Karpas-422 (cell line): ENCODE results near the gene SHISA8. TPM values are rescaled to one million over a fixed set of nuclear protein-coding genes. Genes with fewer than 3 reads are reported as not detected.

Experiments
- DNase-seq: peaks from one replicate; pipeline ENCODE4 v3.0.0-alpha.2; 2015
- H2AFZ ChIP-seq: fragments of 200-600 bp; sonication (generic); 2 replicates; pipeline ENCODE4 v1.6.1; 2014; ENCODE audit warnings: antibody characterized with exemption, low read length, mixed read lengths
- H3K27ac ChIP-seq: fragments of 200-600 bp; sonication (generic); 2 replicates; pipeline ENCODE4 v1.5.1; 2014; ENCODE audit warnings: mild to moderate bottlenecking, low read length, moderate library complexity
- H3K27me3 ChIP-seq: fragments of 200-600 bp; sonication (generic); 2 replicates; pipeline ENCODE4 v1.6.1; 2014; ENCODE audit warnings: low read length, mixed read lengths
- H3K36me3 ChIP-seq: fragments of 200-600 bp; sonication (generic); 2 replicates; pipeline ENCODE4 v1.6.1; 2014; ENCODE audit warnings: low read length, mixed read lengths; ENCODE audit not compliant: insufficient read depth
- H3K4me1 ChIP-seq: fragments of 200-600 bp; sonication (generic); 2 replicates; pipeline ENCODE4 v1.6.1; 2014; ENCODE audit warnings: mild to moderate bottlenecking, low read length, mixed read lengths
- H3K4me2 ChIP-seq: fragments of 200-600 bp; sonication (generic); 2 replicates; pipeline ENCODE4 v1.6.1; 2014; ENCODE audit warnings: low read length, low read depth, mild to moderate bottlenecking; ENCODE audit not compliant: poor library complexity, severe bottlenecking
- H3K4me3 ChIP-seq: fragments of 200-600 bp; sonication (generic); 2 replicates; pipeline ENCODE4 v1.5.1; 2014; ENCODE audit warnings: mild to moderate bottlenecking, antibody characterized with exemption, low read length, mixed read lengths
- H3K79me2 ChIP-seq: fragments of 200-600 bp; sonication (generic); 2 replicates; pipeline ENCODE4 v1.6.1; 2014; ENCODE audit warnings: mild to moderate bottlenecking, low read length, mixed read lengths
- H3K9ac ChIP-seq: fragments of 200-600 bp; sonication (generic); 2 replicates; pipeline ENCODE4 v1.6.0; 2014; ENCODE audit warnings: low read length
- H3K9me2 ChIP-seq: fragments of 200-600 bp; sonication (generic), shearing (Covaris generic); replicated peaks from 2 replicates; pipeline ENCODE4 v1.6.0; 2014; ENCODE audit warnings: mild to moderate bottlenecking, low read length, moderate library complexity; ENCODE audit not compliant: insufficient read depth
- H3K9me3 ChIP-seq: fragments of 300-700, 200-600 bp; sonication (generic); 2 replicates; pipeline ENCODE4 v1.6.1; 2014; ENCODE audit warnings: low read length, mixed read lengths
- H4K20me1 ChIP-seq: fragments of 200-600 bp; sonication (generic); 2 replicates; pipeline ENCODE4 v1.6.1; 2014; ENCODE audit warnings: mild to moderate bottlenecking, antibody characterized with exemption, low read length, low read depth; ENCODE audit not compliant: insufficient read depth
- total RNA-seq: library from RNA; depleted of rRNA; stranded (reverse); fragments of >200 nt; shearing (Covaris generic); gene quantifications from 2 replicates; pipeline ENCODE4 v1.2.3, GENCODE V29; 2014; ENCODE audit warnings: low replicate concordance

Gene SHISA8
- total RNA-seq, 1 experiment from 2014 or later: 3.2 TPM

GRCh38 chr22:41928593-41929417 lies 13.9 kb upstream of the SHISA8 start:
- Histone ChIP-seq H3K9me2 (no peaks in the 10 kb centered on the region), H3K4me1 (peaks cover 91% of the 10 kb centered on the region), H3K27me3 (no peaks in the 10 kb centered on the region), H3K79me2 (peaks cover 12% of the 10 kb centered on the region), H4K20me1 (peaks cover 5% of the 10 kb centered on the region; the same call in 1 of the 2 replicates), H2AFZ (no peak overlapping the region), H3K9ac (peak overlapping the region; percentile 99), H3K4me2 (peak overlapping the region; percentile 43), H3K9me3 (no peaks in the 10 kb centered on the region), H3K36me3 (peaks cover 6% of the 10 kb centered on the region; the same call in 1 of the 2 replicates), H3K27ac (peak overlapping the region; percentile 100), H3K4me3 (peak overlapping the region; percentile 23; the same call in 1 of the 2 replicates)
- DNase-seq: peak; percentile 74

GRCh38 chr22:41927813-41928212 lies 12.9 kb upstream of the SHISA8 start:
- Histone ChIP-seq H3K27me3 (no peaks in the 10 kb centered on the region), H3K4me2 (peak overlapping the region; percentile 43), H3K36me3 (peaks cover 16% of the 10 kb centered on the region; the same call in 1 of the 2 replicates), H3K79me2 (peaks cover 16% of the 10 kb centered on the region), H2AFZ (no peak overlapping the region), H3K4me1 (peaks cover 91% of the 10 kb centered on the region), H3K9ac (peak overlapping the region; percentile 99), H3K27ac (peak overlapping the region; percentile 100), H3K9me3 (no peaks in the 10 kb centered on the region), H4K20me1 (peaks cover 5% of the 10 kb centered on the region; the same call in 1 of the 2 replicates), H3K4me3 (no peak overlapping the region), H3K9me2 (no peaks in the 10 kb centered on the region)
- peak; percentile 70 for DNase-seq

- no peaks in the 10 kb centered on the region for H3K9me2 ChIP-seq
- DNase-seq: peak; percentile 93
- H3K9ac ChIP-seq: peak overlapping the region; percentile 99
- H2AFZ ChIP-seq: no peak overlapping the region
- H3K4me3 ChIP-seq: peak overlapping the region; percentile 84
- H3K4me2 ChIP-seq: peak overlapping the region; percentile 84
- no peaks in the 10 kb centered on the region for H3K27me3 ChIP-seq
- H3K4me1 ChIP-seq: peaks cover 90% of the 10 kb centered on the region
- peaks cover 16% of the 10 kb centered on the region for H3K79me2 ChIP-seq
- peak overlapping the region; percentile 100 for H3K27ac ChIP-seq
- peaks cover 20% of the 10 kb centered on the region; the same call in 1 of the 2 replicates for H3K36me3 ChIP-seq
- peaks cover 5% of the 10 kb centered on the region; the same call in 1 of the 2 replicates for H4K20me1 ChIP-seq
- no peaks in the 10 kb centered on the region for H3K9me3 ChIP-seq
These were observed 11.0 kb upstream of the SHISA8 start for GRCh38 chr22:41925783-41926460.

DNA sequence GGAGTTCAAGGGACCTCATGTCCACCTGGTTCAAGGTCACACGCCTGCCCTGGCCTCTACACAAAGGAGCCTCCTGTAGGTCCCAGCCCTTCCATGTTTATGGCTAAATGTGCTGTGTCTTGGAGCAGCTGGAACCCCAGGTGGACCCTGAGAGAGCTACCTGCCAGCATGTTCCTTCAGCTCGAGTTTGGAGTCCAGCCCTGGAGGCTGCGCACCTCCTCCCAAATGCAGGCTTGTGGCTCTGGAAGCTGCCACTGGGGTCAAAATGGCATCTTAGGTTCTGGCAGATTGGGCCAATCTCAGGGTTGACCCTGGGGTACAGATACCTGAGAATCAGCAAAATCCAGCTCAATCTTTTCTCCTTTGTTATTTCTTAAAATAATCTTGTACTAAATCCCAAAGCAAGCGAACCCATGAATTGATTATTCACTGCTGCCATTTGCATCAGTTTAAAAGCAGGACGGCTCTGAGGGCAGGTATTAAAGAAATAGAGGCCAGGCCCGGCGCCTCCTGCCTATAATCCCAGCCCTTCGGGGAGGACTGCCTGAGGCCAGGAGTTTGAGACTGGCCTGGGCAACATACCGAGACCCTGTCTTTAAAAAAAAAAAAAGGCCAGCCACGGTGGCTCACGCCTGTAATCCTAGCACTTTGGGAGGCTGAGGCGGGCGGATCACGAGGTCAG lies 8.9 kb upstream of the SHISA8 start:
- Histone ChIP-seq H3K27me3 (no peaks in the 10 kb centered on the region), H3K9me2 (no peaks in the 10 kb centered on the region), H3K27ac (peak overlapping the region; percentile 100), H3K79me2 (peaks cover 16% of the 10 kb centered on the region), H3K9ac (peak overlapping the region; percentile 64), H3K4me2 (peak overlapping the region; percentile 73), H3K36me3 (peaks cover 20% of the 10 kb centered on the region; the same call in 1 of the 2 replicates), H3K4me1 (peaks cover 91% of the 10 kb centered on the region), H4K20me1 (peaks cover 12% of the 10 kb centered on the region; the same call in 1 of the 2 replicates), H2AFZ (no peak overlapping the region), H3K4me3 (peak overlapping the region; percentile 39), H3K9me3 (no peaks in the 10 kb centered on the region)
- DNase-seq: peak; percentile 65

DNA sequence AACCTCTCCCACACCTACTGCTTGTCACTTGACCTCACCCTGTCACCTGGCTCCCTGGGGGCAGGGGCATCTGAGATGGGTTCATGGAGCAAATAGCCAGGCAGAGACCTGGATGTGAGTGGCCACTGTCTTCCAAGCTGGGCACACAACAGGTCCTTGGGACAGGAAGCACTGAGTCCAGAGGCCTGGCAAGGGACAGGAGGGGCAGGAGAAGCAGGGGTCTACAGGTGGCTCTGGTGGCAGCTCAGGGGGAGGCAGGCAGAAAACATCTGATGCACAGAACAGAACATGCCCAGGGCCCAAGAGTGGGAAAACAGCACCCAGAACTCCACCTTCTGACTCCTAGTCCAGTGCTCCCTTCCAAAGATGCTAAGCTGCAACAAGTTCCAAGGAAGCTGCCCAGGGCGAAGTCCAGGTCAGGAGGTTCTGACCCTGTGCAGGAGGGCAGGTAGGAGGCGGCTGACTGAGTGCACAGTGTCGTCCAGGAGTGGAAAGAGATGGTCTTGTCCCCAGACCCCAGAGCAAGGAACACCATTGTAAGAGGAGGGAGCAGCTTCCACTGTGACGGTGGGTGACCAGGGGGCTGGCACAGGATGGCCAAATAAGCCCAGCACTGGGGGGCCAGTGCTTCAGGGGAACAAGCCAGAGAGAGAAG lies 8.2 kb upstream of the SHISA8 start:
- peaks cover 16% of the 10 kb centered on the region for H3K79me2 ChIP-seq
- H3K27me3 ChIP-seq: no peaks in the 10 kb centered on the region
- DNase-seq: peak; percentile 64
- H3K4me3 ChIP-seq: peak overlapping the region; percentile 39
- peaks cover 91% of the 10 kb centered on the region for H3K4me1 ChIP-seq
- H2AFZ ChIP-seq: no peak overlapping the region
- peak overlapping the region; percentile 64 for H3K9ac ChIP-seq
- H3K9me3 ChIP-seq: no peaks in the 10 kb centered on the region
- H4K20me1 ChIP-seq: peaks cover 18% of the 10 kb centered on the region; the same call in 1 of the 2 replicates
- peak overlapping the region; percentile 100 for H3K27ac ChIP-seq
- H3K36me3 ChIP-seq: peaks cover 20% of the 10 kb centered on the region; the same call in 1 of the 2 replicates
- H3K4me2 ChIP-seq: peak overlapping the region; percentile 73
- H3K9me2 ChIP-seq: no peaks in the 10 kb centered on the region

DNA sequence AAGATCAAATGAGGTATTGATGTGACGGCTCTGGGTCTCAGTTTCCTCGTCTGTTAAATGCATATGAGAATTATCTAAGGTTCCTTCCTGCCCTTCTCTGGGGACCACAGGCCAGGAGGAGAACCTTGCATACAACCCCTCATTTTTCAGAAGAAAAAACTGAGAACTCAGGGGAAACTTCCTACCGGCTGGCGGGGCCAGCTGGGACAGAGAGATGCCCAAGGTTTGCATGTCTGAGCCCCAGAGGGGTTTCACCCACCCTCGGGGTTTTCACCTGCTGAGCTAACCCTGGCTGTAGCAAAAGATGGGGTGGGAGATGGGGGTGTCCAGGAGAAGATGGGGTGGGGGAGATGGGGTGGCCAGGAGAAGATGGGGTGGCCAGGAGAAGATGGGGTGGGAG lies 7.5 kb upstream of the SHISA8 start:
- Histone ChIP-seq H3K27me3 (no peaks in the 10 kb centered on the region), H2AFZ (no peak overlapping the region), H3K9me3 (no peaks in the 10 kb centered on the region), H3K9ac (peak overlapping the region; percentile 64), H3K27ac (peak overlapping the region; percentile 100), H3K9me2 (no peaks in the 10 kb centered on the region), H3K4me2 (peak overlapping the region; percentile 73), H3K79me2 (peaks cover 16% of the 10 kb centered on the region), H3K4me3 (peak overlapping the region; percentile 39), H4K20me1 (peaks cover 25% of the 10 kb centered on the region), H3K36me3 (peaks cover 20% of the 10 kb centered on the region; the same call in 1 of the 2 replicates), H3K4me1 (peaks cover 91% of the 10 kb centered on the region)
- peak; percentile 87 for DNase-seq

- no peaks in the 10 kb centered on the region for H3K9me3 ChIP-seq
- H4K20me1 ChIP-seq: peaks cover 29% of the 10 kb centered on the region
- peak overlapping the region; percentile 73 for H3K4me2 ChIP-seq
- H3K9me2 ChIP-seq: no peaks in the 10 kb centered on the region
- no peak overlapping the region for H2AFZ ChIP-seq
- peak overlapping the region; percentile 60 for H3K4me3 ChIP-seq
- peaks cover 99% of the 10 kb centered on the region for H3K4me1 ChIP-seq
- peak overlapping the region; percentile 100 for H3K27ac ChIP-seq
- DNase-seq: peak; percentile 90
- H3K9ac ChIP-seq: peak overlapping the region; percentile 74
- peaks cover 20% of the 10 kb centered on the region; the same call in 1 of the 2 replicates for H3K36me3 ChIP-seq
- H3K27me3 ChIP-seq: no peaks in the 10 kb centered on the region
- peaks cover 10% of the 10 kb centered on the region for H3K79me2 ChIP-seq
These were observed 5.5 kb upstream of the SHISA8 start for GRCh38 chr22:41920271-41920976.
